Neuron (in vitro differentiated cells): ENCODE data around the gene FCHO1.

Experiments
- H2AFZ ChIP-seq: one replicate; pipeline ENCODE4 v1.6.1; 2013; ENCODE audit warnings: low read depth, mild to moderate bottlenecking, inconsistent platforms, low read length, moderate library complexity
- H3K27me3 ChIP-seq: one replicate; pipeline ENCODE4 v1.6.1; 2013; ENCODE audit warnings: low read length; ENCODE audit not compliant: insufficient read depth
- H3K36me3 ChIP-seq: one replicate; pipeline ENCODE4 v1.6.1; 2013; ENCODE audit warnings: low read length; ENCODE audit not compliant: insufficient read depth
- H3K4me1 ChIP-seq: one replicate; pipeline ENCODE4 v1.6.1; 2013; ENCODE audit warnings: low read length; ENCODE audit not compliant: insufficient read depth
- H3K4me3 ChIP-seq: 2 replicates; pipeline ENCODE4 v1.5.1; 2013; ENCODE audit warnings: mild to moderate bottlenecking, low read length, moderate library complexity
- H3K9me3 ChIP-seq: one replicate; pipeline ENCODE4 v1.6.1; 2013; ENCODE audit warnings: low read length

Gene FCHO1

DNA sequence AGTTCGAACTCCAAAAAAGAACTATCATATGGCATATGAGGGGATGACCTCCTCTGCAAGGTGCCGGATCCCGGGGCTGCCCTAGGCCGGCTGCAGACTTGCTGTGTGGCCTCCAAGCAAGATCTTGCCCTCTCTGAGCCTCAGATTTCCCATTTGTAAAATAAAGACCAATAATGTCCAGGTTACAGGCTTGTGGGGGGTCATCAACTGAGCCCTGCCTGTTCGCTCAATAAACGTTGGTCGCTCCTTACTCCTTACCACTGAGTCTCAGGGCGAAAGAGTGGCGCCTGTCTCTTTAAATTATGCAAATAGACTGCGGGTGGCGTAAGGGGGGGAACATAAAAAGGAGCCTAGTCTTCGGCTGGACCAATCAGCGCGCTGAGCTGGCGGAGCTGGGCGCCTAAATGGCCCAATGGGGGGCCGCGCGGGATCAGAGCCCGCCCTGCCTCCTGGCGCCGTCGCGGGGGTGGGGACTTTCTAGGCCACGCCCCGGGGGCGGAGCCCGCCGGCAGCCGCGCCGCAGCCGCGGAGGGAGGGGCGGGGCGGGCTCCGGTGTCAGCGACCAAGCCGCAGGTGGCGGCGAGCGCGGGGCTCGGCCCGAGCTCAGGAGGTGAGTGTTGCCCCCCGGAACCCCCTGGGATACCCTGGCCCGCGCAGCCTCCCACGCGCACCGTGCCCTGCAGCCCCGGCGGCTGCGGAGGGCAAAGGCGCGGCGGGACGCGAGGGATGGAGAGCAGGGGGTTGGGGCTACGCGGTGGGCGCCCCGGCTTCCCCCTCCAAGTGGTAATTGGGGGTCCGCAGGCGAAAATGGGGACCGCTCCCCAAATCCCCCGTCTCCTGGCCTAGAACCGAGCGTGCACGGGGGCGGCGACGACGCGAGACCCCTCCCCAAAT is 3.8 kb upstream of the FCHO1 start:
- Histone ChIP-seq H3K9me3 (no peaks in the 10 kb centered on the region), H3K27me3 (no peaks in the 10 kb centered on the region), H3K36me3 (no peaks in the 10 kb centered on the region), H2AFZ (peak overlapping the region; percentile 97), H3K4me1 (peaks cover 11% of the 10 kb centered on the region), H3K4me3 (peak overlapping the region; percentile 90)

DNA sequence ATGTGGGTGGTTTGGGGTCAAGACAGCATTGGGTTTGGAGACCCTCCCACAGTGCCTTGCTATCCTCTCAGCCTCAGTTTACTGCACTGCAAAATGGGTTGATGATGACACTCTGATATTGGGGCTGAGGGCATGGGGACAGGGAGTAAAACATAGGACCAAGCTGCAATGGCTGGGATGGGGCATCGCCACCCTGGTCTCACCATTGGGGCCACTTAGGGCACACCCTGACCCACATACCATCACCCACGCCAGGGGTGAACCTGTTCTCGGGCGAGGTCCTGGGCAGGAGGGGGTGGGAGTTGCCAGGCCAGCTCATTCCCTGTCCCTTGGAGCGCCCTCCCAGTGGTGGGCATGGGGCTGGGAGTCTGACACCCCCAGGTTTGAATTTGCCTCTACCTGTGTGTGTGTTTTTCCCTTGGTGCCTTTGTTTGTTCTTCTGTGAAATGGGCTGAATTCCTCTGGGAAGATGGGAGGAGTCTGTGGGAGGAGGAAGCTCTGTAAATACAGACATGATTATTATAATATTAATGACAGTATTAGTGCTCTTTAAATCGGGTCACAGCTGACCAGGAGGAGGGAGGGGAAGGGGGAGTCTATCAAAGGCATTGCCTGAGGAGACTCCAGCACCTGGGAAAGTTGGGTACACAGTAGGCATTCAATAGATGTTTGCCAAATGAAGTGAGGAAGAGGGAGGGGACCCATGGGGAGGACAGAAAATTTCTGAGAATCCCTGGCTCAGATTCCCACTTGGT is 2.2 kb upstream of the FCHO1 start:
- peaks cover 16% of the 10 kb centered on the region for H3K4me1 ChIP-seq
- no peak overlapping the region for H2AFZ ChIP-seq
- H3K4me3 ChIP-seq, result no peak overlapping the region
- no peaks in the 10 kb centered on the region for H3K27me3 ChIP-seq
- H3K9me3 ChIP-seq, result no peaks in the 10 kb centered on the region
- no peaks in the 10 kb centered on the region for H3K36me3 ChIP-seq

DNA sequence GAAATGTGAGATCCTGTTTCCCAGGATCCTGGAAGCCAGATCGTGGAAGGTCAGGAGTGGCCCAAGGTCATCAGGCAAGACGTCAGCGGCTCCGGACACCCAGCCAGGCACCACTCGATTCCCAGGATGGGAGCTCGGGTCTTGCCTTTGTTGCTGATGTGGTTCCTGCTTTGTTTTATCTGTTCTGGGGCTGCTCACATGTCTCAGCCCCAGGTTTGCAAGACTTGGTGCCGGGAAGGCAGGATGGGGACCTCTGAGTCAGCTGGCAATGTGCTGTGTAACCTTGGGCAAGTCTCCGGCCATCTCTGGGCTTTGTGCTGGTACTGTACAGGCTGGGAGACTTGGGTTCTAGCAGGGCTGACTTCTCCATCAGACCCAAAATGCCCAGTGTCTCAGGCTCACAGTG is 1.4 kb upstream of the FCHO1 start:
- Histone ChIP-seq H3K4me3 (no peak overlapping the region), H3K4me1 (peaks cover 23% of the 10 kb centered on the region), H3K36me3 (no peaks in the 10 kb centered on the region)

DNA sequence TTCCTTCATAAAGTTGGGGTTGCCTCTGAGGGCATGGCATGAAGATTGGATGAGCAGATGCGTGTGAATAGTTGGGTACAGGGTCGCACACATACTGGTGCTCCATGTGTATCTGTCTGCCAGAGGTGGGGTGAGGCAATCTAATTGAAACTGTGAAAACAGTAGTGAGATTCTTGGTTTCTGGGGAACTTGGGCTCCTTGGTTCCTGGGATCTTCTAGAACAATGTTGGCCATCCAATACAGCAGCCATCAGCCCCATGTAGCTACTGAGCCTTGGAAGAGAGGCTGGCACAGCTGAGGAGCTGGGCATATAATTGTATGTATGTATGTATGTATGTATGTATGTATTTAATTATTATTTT is 616 bp downstream of the FCHO1 start:
- Histone ChIP-seq H2AFZ (no peak overlapping the region), H3K36me3 (no peaks in the 10 kb centered on the region), H3K9me3 (no peaks in the 10 kb centered on the region), H3K27me3 (no peaks in the 10 kb centered on the region), H3K4me3 (no peak overlapping the region), H3K4me1 (peaks cover 41% of the 10 kb centered on the region)

More for the DNA sequence above, 1.4 kb upstream of the FCHO1 start:
- H2AFZ ChIP-seq, result no peak overlapping the region
- H3K27me3 ChIP-seq, result no peaks in the 10 kb centered on the region
- no peaks in the 10 kb centered on the region for H3K9me3 ChIP-seq

DNA sequence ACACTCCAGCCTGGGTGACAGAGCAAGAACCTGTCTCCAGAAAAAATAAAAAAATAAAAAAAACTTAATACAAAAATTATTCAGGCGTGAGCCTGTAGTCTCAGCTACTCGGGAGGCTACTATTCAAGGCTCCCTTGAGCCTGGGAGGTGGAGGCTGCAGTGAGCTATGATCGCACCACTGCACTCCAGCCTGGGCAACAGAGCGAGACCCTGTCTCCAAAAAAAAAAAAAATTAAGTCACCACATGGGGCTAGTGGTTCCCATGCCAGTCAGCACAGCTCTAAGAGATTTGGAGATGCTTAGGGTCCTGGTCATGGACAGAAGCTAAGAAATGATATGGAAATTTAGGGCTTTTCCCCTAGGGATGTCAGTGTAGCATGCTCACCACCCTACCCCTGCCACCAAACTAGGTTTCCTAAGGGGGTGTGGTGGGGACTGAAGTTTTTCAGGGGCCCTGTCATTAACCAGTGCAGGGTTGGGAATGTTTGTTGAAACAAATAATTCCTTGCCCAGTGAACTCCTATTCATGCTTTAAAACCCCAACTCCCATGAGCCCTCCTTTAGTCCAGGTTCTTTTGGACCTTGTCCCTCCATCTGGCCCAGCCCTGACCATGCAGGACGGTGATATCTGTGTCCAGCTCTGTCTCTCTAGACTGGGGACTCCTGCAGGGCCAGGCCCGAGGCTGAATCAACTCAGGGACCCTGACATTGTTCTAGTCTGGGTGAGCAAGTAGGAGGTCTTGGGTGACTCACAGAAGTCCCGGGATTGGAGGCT is 1.8 kb downstream of the FCHO1 start:
- Histone ChIP-seq H3K36me3 (no peaks in the 10 kb centered on the region), H3K4me3 (no peak overlapping the region), H3K4me1 (peaks cover 37% of the 10 kb centered on the region), H3K9me3 (no peaks in the 10 kb centered on the region), H2AFZ (no peak overlapping the region), H3K27me3 (no peaks in the 10 kb centered on the region)

DNA sequence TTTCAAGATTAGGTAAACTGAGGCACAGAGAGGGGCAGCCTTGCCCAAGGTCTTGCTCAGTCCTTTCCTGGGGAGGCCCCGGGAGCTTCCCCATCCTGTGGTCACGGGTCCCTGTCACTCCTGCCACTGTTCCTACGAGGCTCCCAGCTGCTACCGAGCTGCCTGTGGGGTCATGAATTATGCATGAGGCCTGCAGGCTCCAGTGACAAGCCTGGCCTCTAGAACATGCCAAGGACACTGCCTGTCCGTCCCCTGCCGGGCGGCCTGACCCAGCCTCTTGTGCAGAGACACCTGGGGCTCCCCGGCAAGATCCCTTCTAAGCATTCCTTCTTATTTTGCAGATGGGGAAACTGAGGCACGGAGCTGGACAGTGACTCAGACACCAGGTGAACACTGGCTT is 2.7 kb downstream of the FCHO1 start:
- Histone ChIP-seq H3K4me1 (peaks cover 35% of the 10 kb centered on the region), H3K9me3 (no peaks in the 10 kb centered on the region), H3K4me3 (no peak overlapping the region), H3K27me3 (no peaks in the 10 kb centered on the region), H2AFZ (no peak overlapping the region), H3K36me3 (no peaks in the 10 kb centered on the region)

DNA sequence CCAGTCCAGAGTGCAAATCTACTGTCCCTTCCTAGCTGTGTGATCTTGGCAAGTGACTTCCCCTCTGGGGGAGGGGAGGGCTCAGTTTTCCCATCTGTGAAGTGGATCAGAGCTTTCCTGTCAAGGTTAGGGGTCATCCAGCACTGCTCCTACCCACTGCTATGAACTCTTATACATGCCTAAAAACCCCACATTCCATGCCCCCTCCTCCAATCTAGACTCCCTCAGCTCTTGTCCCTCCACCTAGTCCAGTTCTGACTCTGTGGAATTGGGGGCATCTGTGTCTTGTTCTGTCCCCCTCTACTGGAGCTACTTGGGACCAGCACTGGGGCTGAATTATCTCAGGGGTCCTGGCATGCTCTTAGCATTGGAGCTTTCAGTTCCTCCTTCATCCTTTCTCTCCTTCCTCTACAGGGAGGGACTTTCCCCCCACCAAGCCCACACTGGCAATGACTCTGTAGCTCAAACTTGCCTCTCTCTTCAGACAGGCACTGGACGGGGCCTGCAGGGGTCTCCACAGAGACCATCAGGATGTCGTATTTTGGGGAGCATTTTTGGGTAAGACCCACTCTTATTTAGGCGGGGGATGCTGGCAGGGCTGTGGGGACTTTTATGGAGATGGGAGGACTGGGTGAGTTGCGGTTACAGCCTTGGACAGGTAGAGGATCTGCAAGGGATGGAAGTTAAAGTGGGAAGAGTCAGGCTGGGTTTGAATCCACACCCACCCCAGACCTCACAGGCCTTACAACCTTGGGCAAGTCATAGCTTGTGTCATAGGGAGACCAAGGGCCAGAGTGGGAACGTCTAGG is 3.6 kb downstream of the FCHO1 start:
- no peak overlapping the region for H3K4me3 ChIP-seq
- peaks cover 35% of the 10 kb centered on the region for H3K4me1 ChIP-seq
- H3K9me3 ChIP-seq, result no peaks in the 10 kb centered on the region
- no peak overlapping the region for H2AFZ ChIP-seq
- H3K27me3 ChIP-seq, result no peaks in the 10 kb centered on the region
- no peaks in the 10 kb centered on the region for H3K36me3 ChIP-seq

DNA sequence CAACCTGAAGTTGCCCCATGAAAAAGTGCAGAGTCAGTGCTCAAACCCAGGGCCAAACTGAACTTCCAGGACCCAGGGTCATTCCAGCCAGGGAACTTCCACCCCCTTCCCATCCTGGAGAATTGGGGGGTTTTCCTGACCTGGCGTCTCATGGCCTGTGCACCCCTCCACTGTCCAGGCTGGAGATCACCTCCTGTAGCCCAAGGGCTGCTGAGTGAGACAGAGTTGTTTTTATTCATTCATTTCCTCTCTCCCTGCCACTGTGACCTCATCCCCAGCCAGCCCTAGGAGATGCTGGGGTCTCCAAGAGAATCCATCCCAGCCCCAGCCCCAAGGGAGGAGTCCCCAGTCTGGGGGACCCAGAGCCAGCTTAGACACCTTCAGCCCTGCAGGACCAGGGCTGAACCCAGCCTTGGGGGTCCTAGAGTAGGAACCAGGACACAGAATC is 4.2 kb downstream of the FCHO1 start:
- Histone ChIP-seq H3K4me1 (peaks cover 35% of the 10 kb centered on the region), H3K36me3 (no peaks in the 10 kb centered on the region), H3K27me3 (no peaks in the 10 kb centered on the region), H2AFZ (no peak overlapping the region), H3K9me3 (no peaks in the 10 kb centered on the region), H3K4me3 (no peak overlapping the region)

DNA sequence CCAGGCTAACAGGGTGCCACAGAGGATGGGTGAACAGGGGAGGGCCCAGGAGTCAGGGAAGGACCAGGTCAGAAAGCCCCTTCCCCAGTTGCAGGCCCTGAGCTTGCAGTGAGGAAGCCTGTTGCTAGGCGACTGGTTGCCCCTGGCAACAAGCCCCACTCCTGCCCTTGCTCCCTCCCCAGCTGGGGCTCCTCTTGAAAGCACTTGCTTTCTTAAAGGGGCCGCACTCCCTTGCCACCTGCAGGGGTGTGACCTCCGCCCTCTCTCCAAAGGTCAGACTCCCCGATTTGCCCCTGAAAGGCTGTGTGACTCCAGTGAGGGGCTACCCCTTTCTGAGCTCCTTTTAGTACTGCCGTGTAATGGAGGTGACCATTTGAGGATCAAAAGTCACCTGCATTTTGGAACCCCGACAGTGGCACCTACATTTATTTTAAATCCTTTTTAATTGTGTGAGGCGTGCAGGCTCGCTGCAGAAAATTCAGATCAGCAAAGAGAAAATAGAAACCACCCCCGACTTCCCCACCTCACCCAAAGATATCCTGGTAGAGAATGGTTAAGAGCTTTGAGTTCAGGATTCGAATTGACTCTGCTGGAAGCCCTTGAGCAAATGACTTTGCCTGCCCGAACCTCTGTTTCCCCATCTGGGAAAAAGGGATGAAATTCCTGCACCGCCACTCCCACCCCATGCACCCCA is 4.8 kb downstream of the FCHO1 start:
- Histone ChIP-seq H2AFZ (no peak overlapping the region), H3K27me3 (no peaks in the 10 kb centered on the region), H3K4me3 (no peak overlapping the region), H3K9me3 (no peaks in the 10 kb centered on the region), H3K36me3 (no peaks in the 10 kb centered on the region), H3K4me1 (peaks cover 35% of the 10 kb centered on the region)

DNA sequence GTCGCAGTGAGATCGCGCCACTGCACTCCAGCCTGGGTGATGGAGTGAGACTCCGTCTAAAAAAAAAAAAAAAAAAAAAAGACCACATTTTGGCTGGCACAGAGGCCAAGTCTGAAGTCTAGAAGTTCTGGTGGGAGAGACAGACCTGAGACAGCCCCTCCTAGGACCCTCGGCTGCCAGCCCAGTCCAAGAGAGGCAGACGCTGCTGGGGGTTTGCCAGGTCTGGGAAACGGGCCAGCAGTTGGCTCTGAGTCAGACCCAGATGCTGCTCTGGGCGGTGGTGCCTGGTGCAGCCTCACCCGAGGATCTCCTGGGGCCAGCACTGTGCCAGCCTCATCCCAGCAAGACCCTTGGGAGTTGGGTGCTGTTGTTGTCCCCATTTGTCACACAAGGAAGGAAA is 5.8 kb downstream of the FCHO1 start:
- no peak overlapping the region for H3K4me3 ChIP-seq
- H3K36me3 ChIP-seq, result no peaks in the 10 kb centered on the region
- H2AFZ ChIP-seq, result no peak overlapping the region
- H3K27me3 ChIP-seq, result no peaks in the 10 kb centered on the region
- H3K4me1 ChIP-seq, result peaks cover 35% of the 10 kb centered on the region
- no peaks in the 10 kb centered on the region for H3K9me3 ChIP-seq

DNA sequence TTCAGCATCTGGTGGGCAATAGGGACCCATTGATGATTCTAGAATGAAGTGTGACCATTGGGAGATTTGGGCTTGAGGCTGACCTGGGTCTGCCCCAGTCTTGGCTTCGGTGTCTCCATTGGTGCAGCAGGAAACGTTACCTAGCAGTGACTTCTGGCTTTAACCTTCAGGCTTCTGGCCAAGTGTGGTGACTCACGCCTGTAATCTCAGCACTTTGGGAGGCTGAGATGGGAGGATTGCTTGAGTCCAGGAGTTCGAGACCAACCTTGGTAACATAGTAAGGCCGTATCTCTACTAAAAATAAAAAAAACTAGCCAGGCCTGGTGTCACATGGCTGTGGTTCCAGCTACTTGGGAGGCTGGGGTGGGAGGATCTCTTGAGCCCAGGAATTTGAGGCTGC is 7.2 kb downstream of the FCHO1 start:
- Histone ChIP-seq H3K27me3 (no peaks in the 10 kb centered on the region), H3K36me3 (no peaks in the 10 kb centered on the region), H3K4me1 (peaks cover 38% of the 10 kb centered on the region), H3K9me3 (no peaks in the 10 kb centered on the region), H2AFZ (no peak overlapping the region), H3K4me3 (no peak overlapping the region)

DNA sequence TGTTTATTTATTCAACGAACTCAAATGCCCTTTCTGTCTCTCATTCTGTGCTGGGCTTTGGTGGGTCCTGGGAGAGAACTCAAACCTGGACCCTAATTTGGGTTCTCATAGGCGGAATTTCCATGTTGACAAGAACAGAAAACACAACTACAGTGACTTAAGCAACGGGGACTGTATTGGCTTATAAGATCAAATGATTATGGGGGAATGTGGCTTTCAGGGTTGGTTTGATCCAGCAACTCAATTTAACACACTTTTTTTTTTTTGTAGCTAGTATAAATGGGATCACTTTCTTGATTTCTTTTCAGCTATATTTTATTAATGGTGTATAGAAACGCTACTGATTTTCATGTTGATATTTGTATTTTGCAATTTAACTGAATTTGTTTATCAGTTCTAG is 9.9 kb downstream of the FCHO1 start:
- Histone ChIP-seq H3K36me3 (peaks cover 4% of the 10 kb centered on the region), H3K27me3 (no peaks in the 10 kb centered on the region), H2AFZ (no peak overlapping the region), H3K4me1 (peaks cover 14% of the 10 kb centered on the region), H3K4me3 (no peak overlapping the region), H3K9me3 (no peaks in the 10 kb centered on the region)
